RWPE2 (cell line): Measurements from ENCODE around the gene TMEM43.
"Not testable (repeated sequence)": the region's sequence is repeated elsewhere in the genome, so short reads cannot be mapped to it uniquely, and the experiment has no call there.

Source experiments
- ATAC-seq: fragments of 200-7000 bp; cut with Tn5 transposase; 3 replicates; pipeline ENCODE4 v1.9.1; 2021; ENCODE audit warnings: low read depth
- DNase-seq: peaks from one replicate; pipeline ENCODE4 v3.0.0-alpha.2; 2020; ENCODE audit warnings: low spot score
- H3K27ac ChIP-seq: fragments of 450-650 bp; 2 replicates; pipeline ENCODE4 v1.5.1; 2017; ENCODE audit warnings: mild to moderate bottlenecking; ENCODE audit not compliant: poor library complexity, severe bottlenecking
- H3K27me3 ChIP-seq: fragments of 250-450 bp; sonication (Bioruptor Pico); 2 replicates; pipeline ENCODE4 v1.5.1; 2021; ENCODE audit warnings: mild to moderate bottlenecking, moderate library complexity; ENCODE audit not compliant: insufficient read depth, poor library complexity, severe bottlenecking
- H3K36me3 ChIP-seq: fragments of 250-450 bp; sonication (Bioruptor Pico); 2 replicates; pipeline ENCODE4 v1.5.1; 2020; ENCODE audit warnings: low read depth, mild to moderate bottlenecking, moderate library complexity
- H3K4me1 ChIP-seq: fragments of 250-450 bp; sonication (Bioruptor Pico); 2 replicates; pipeline ENCODE4 v1.5.1; 2021; ENCODE audit warnings: mild to moderate bottlenecking, moderate library complexity; ENCODE audit not compliant: insufficient read depth, poor library complexity, severe bottlenecking
- H3K4me3 ChIP-seq: fragments of 250-450 bp; sonication (Bioruptor Pico); 2 replicates; pipeline ENCODE4 v1.5.1; 2021; ENCODE audit warnings: mild to moderate bottlenecking, moderate library complexity; ENCODE audit not compliant: severe bottlenecking
- H3K9me3 ChIP-seq: fragments of 250-450 bp; sonication (Bioruptor Pico); 2 replicates; pipeline ENCODE4 v1.5.1; 2021; ENCODE audit warnings: mild to moderate bottlenecking, moderate library complexity; ENCODE audit not compliant: severe bottlenecking
- CTCF ChIP-seq: fragments of 450-650 bp; IDR thresholded peaks from one replicate; pipeline ENCODE4 v1.5.1; 2017; ENCODE audit warnings: mild to moderate bottlenecking, moderate library complexity; ENCODE audit not compliant: poor library complexity, severe bottlenecking

The TMEM43 gene

DNA sequence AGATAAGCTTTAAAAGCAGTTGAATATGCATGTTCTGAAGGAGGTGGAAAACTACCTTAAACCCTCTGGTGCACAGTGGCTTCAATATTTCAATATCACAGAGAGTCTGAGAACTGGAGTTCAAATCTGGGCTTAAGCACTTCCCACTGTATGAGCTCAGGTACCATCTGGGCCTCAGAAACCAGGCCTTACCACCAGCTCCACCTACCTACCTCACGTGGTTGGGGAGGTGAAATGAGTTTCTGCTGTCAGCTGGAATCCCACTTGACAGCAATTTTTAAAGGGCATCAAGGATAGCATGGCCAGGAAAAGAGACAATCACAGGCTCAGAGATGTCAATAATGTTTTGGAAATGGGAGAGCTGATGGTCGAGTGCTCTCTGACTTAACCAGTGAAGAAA is 5.2 kb upstream of the TMEM43 start:
- Histone ChIP-seq H3K4me1 (peaks cover 3% of the 10 kb centered on the region), H3K4me3 (no peak overlapping the region), H3K9me3 (no peaks in the 10 kb centered on the region), H3K27ac (peak overlapping the region; percentile 14), H3K27me3 (no peaks in the 10 kb centered on the region), H3K36me3 (peaks cover 36% of the 10 kb centered on the region)
- DNase-seq = no peak
- ATAC-seq = no peak
- TF ChIP-seq CTCF = no peak

GRCh38 chr3:14120111-14120920 is 4.5 kb upstream of the TMEM43 start:
- Histone ChIP-seq H3K4me3 (no peak overlapping the region), H3K4me1 (peaks cover 3% of the 10 kb centered on the region), H3K36me3 (peaks cover 30% of the 10 kb centered on the region), H3K27ac (no peak overlapping the region), H3K27me3 (no peaks in the 10 kb centered on the region), H3K9me3 (no peaks in the 10 kb centered on the region)
- no peak for TF ChIP-seq CTCF
- ATAC-seq (no peak), DNase-seq (no peak)

- H3K27ac ChIP-seq, H3K4me3 ChIP-seq, H3K9me3 ChIP-seq, DNase-seq, ATAC-seq, H3K27me3 ChIP-seq, H3K4me1 ChIP-seq: not testable (repeated sequence)
- H3K36me3 ChIP-seq = peaks cover 23% of the 10 kb centered on the region
These were observed 3.9 kb upstream of the TMEM43 start for GRCh38 chr3:14120921-14121448.

GRCh38 chr3:14121859-14122258 is 3.0 kb upstream of the TMEM43 start:
- peaks cover 10% of the 10 kb centered on the region for H3K4me1 ChIP-seq
- H3K4me3 ChIP-seq = no peak overlapping the region
- DNase-seq (no peak), ATAC-seq (no peak)
- no peak for TF ChIP-seq CTCF
- no peaks in the 10 kb centered on the region for H3K27me3 ChIP-seq
- H3K9me3 ChIP-seq = no peaks in the 10 kb centered on the region
- peaks cover 25% of the 10 kb centered on the region for H3K36me3 ChIP-seq
- no peak overlapping the region for H3K27ac ChIP-seq

DNA sequence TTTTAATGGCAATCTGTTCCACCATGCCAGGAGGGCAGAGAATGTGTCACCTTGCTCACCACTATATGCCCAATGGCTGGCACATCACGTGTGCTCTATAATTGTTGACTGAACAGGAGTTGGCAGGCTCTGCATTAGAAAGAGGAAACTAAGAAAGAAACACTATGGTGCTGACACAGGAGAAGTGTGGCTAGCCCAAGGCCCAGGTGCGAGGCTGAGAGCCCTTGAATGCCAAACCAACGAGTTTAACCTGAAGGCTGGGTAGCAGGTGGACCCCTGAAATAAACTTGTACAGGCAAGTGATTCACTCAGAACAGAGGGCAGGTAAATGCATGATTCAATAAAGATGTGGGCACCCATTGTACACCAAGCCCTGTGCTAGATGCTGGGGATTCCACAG is 2.6 kb upstream of the TMEM43 start:
- H3K36me3 ChIP-seq = peaks cover 30% of the 10 kb centered on the region
- no peaks in the 10 kb centered on the region for H3K9me3 ChIP-seq
- no peak for TF ChIP-seq CTCF
- H3K4me1 ChIP-seq = peaks cover 11% of the 10 kb centered on the region
- DNase-seq (no peak), ATAC-seq (no peak)
- H3K4me3 ChIP-seq = no peak overlapping the region
- no peak overlapping the region for H3K27ac ChIP-seq
- H3K27me3 ChIP-seq = no peaks in the 10 kb centered on the region
